Hepatic stellate cell (primary cell): ENCODE measurements around the gene PRG2.

ENCODE experiments used
- DNase-seq: peaks from one replicate; pipeline ENCODE4 v3.0.0; 2011; ENCODE audit warnings: low spot score

The PRG2 gene

GRCh38 chr11:57390535-57390934 lies at the start of gene PRG2:
TSS of gene PRG2 (minus strand) at chr11:57390650. CDS start at chr11:57389944, 706 bp downstream.
- no peak for DNase-seq

DNA sequence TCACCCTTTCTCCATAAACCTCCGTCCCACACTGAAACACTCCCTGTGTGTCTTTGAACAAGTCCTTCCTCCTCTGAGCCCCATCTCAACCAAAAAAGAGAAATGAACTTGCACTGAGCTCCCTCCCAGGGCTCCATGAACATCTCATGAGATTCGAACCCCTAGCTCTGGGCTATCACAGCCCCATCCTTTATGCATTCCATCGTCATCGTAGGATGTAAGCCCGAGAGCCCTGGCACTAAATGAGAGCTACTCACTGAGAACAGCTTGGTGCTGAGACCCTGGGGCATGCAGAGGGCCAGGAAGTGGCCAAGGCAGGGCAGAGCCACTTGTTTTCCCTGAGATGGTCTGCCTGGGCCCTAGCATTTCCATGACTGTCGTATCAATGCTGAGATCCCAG lies 49.3 kb upstream of the PRG2 start:
- no peak for DNase-seq

GRCh38 chr11:57438345-57439285 lies 48.2 kb upstream of the PRG2 start:
- DNase-seq, result no peak

GRCh38 chr11:57436031-57436430 lies 45.6 kb upstream of the PRG2 start:
- DNase-seq, result no peak

- DNase-seq, result peak; percentile 82
These were observed 44.4 kb upstream of the PRG2 start for GRCh38 chr11:57434640-57435546.

GRCh38 chr11:57432714-57433163 lies 42.3 kb upstream of the PRG2 start:
- peak; percentile 44 for DNase-seq

DNA sequence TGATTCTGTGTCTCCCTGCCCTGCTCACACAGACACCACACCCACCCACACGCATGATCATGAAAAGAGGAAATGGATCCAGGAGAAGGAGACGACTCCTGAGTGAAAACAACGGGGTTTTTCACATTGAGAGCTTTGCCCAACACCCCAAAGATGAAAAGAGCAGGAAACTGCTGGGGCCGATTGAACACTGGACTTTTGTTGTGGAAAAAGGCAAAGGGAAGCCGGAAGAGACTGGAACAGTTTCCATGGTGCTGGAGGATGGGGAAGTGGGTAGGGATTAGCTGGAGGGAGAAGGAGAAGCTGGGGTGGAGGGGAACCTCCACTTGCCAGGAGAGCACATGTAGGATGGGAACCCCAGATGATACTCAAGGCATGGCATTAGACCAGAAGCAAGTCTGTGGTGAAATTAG lies 41.7 kb upstream of the PRG2 start:
- DNase-seq, result no peak

- no peak for DNase-seq
These were observed 40.5 kb upstream of the PRG2 start for GRCh38 chr11:57430952-57431351.

DNA sequence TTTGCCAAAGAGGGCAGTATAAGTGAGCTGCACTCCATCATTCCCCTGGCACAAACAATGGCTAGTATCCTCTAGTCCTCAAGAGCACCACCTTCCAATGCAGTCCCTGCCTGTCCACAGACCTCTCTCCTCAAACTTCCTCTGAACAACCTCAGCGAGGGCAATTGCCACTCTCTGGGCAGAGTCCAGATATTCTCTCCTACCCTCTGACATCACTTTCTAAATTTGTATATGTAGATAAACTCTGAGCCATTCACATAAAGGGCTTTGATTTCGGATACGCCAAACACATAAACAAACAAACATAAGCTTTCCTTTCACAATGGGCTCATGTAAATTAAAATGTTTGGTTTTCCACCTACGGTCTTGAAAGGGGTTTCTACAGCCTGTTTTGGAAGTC lies 39.5 kb upstream of the PRG2 start:
- DNase-seq, result no peak

DNA sequence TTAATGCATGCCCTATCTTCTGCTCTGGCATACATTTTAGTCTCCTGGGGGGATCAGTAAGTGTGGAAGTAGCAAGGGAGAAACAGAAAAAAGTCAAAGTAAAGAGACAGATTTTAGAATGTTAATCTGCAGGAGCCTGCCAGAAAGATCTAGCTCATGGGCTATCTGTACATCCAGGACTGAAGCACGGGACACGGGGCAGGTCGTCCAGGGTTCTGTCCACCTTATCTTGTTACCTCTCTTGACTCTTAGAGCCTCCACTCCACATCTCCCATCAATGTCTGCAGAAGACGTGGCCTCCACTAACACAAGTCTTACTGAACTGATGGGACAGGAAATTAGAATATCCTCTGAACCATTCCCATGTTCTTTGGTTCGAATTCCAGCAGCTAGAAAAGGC lies 38.2 kb upstream of the PRG2 start:
- no peak for DNase-seq

DNA sequence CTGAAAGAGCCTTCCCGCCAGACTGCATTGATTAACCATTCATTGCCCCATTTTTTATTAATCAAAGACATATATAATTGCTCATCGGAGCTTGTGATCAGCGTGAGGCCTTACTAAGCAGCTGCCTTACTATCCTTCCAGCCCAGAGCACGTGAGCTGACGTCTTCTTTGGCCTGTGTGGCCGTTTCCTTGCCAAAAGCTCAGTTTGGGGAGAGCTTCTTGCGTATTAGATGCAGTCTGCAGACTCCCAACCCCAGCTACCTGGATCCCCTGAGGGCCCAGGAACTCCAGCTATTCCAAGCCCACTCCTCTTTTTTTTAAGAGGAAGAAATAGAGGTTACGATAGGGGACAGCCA lies 37.3 kb upstream of the PRG2 start:
- no peak for DNase-seq

DNA sequence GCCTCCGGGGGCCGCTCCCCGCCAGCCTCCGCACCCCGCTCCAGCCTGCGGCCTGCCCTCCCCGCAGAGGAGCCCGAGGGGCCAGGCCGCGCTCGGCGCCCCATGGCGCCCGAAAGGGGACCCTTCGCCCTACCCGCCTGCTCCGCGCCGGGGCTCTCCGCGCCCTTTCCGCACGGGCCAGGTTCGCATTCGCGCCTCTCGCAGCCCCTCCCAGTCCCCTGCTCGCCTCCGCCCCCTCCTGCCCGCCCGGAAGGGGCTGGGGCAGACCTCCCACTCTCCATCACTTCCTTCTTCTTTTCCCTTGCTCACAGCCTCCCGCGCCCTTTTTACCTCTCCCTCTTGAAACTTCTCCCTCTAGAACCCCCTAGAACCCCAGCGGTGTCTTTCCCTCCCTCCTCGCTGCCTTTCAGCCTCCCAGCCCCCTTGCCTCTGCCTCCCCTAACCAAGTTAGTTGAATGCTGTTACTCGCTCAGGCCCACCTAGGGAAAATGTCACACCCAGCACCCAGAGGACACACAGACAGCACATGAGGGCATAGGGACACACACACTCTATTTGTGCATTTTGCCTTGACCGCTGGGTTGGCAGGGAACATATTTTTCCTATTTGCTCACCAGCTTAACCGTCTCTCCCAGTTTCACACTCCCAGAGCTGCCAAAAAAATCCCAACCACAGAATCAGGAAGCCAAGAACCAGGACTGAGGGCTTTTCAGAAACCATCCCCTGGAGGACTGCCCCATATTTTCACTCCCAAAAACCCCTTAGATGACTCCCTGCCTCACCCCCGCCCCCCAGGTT lies 36.7 kb upstream of the PRG2 start, which contains the start of gene SLC43A3:
Gene SLC43A3 (minus strand): TSS at position 193 of the 798 bp plus-strand sequence. CDS start 949 bp downstream, outside the sequence.
- peak; percentile 77 for DNase-seq

DNA sequence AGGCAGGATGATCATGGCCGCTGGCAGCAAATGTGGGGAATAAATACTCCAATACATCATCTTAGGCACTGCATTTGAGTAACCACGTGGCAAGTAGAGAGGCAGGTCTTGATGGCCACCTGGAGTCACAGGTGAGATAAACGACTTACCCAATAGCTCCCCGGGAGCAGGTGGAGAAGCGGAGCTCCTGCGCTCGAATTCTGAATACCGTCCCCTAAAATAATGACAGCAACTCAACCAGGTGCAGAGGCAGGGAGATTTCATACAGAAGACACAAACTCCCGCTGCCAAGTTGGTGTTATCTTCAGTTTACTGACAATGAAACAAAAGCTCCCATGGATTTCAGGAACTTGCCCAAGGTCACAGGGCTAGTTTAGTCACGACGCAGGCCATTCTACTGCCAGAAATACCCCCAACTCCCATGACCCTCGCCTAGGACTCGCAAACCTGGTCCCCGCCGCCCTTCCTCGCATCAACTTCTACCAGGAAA lies 36.0 kb upstream of the PRG2 start:
- DNase-seq, result no peak

DNA sequence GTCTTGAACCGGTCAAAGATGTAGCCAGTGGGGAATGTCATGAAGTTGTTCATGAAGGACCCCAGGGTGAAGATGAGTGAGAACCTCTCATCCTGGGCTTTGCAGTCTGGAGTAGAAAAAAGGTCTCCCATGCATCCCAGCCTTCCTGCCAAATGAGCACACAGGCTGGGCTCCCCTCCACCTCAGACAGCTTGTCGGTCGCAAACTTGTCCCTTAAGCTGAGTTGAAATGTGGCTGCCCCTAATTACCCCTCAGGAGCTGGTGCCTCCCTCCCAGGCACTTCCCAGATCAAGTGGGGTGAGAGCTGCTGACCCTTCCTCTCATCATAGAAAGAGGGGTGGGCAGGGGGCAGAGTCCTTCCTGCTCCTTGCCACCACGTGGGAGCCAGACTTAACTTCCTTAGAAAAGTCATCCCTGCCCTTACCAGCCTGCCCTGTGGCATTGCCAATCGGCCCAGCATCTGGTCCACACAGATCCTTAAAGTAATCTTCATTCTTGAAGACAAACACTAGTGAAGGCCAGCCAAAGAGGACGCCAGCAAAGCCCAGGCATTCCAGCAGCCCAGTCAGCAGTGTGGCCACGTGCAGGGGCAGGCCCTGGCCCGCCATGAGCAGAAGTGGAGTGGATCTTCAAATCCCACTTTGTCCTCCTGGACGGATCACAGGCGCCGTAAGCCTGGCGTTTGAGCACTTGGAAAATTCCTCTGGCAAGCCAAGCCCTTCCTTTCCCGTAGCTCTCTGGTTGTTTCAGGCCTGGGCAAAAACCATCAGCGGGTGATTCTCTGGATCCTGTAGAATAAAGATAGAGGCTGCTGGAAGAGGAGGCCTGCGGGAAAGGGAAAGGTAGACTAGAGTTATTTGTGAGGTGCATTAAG lies 35.4 kb upstream of the PRG2 start:
- peak; percentile 30 for DNase-seq

DNA sequence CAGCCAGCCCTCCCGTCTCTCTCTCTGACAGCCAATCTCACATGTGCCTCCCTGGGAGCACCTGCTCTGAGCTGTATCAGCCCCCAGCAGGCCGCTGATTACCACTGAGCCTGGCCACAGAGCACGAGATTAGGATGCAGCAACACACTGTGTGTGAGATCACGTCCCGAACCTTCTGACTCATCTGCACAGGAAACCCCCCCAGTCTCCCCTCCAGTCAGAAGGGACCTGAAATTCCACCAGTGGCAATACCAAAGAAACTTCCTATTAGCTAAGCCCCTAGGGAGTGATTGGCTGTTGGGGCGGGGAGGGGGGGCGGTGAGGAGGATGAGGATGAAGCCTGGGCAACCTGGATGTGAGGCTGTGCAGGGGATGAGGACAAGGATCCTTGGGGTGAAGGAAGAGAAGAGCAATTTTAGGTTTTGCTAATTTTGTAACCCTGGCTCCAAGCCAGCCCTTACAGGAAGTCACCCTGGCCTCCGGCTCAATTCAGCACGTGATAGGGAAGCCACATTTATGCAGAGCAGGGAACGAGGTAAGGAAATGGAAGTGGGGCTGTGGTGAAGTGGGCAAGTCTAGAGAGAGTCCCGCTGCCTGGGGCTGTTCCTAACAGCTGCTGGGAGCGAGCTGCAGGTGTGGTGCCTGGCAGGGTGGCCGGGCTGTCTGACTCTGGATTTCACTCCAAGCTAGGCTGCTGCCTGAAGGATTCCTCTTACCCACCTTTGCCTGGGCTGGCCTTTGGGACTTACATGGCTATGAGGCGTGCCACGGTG lies 34.5 kb upstream of the PRG2 start:
- peak; percentile 79 for DNase-seq

DNA sequence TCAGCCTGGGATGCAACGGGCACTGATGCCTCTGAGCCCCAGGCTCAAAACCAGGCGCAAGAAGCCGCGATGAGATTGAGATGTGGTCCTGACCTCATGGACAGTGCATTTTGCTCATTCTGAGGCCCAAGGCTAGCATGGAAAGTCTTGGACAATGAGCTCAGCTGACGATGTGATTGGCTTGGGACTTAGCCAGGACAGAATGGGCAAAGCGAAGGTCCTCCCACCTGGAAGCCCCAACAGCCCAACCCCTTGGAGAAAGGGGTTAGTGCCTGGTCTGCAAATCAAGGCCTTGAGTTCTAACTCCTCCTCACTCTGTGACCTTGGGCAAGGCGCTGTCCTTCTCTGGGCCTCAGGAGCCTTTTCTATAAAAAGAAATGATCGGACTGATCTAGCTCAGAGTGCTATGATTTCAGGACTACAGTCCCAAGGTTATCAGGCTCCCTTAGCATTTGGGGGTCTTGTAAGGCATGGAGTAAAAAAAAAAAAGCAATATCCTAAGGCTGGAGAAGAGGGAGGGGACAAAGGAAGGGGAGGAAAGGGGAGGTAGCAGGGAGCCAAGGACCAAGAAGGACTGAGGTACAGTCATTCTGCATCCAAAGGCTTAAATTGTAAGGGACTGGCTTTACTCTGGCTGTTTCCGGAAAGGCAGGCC lies 33.8 kb upstream of the PRG2 start:
- DNase-seq, result no peak

DNA sequence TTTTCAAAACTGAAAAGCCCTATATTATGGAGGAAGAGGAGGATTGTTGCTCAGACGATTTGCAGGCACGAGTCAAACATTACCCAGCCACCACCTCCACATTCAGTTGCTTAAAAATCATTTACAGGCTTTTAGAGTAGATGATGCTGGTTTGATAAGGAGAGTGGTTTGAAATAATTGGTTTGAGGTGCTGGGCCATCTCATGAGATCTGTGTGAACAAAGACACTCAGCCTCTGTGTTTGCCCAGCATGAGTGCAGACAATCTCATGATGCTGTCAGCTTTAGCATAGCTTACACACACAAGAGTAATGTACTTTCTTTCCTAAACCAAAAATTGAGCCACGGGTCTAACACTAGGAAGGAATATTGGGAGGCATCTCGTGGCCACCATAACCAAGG lies 32.2 kb upstream of the PRG2 start:
- DNase-seq, result no peak

DNA sequence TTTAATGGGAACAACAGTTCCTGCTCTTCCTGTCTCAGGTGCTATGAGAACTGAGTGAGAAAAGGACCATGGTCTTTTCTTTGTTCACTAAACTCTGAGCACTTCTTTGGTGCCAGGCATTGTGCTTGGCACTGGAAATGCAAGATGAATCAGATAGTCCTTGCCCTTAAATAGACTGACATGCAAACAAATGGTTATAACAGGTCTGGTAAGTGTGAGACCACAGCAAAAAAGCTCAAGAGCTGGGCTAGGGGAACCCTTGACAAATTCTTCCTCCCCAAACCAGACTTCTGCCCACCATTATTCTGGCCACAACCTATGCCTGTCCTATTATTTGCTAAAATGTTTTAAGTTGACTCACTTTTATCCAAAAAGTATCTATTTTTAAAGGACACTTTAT lies 31.4 kb upstream of the PRG2 start:
- DNase-seq, result no peak

DNA sequence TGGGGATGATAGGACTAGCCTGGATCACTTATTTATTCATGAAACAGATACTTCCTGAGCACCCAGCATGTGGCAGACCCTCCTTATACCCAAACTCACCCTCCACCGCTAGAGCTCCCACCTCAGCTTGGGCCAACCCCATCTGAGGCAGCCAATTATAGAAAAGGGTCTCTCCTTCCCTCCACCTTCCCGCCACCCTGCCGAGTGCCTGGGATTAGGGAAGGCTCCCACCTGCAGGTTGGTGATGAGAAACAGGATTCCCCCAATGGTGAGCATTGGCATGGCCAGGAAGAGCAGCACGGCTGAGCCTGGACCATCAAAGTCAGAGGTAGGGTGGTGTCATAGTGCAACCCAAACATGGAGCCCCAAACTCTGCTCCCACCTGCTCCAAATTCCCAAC lies 30.6 kb upstream of the PRG2 start:
- DNase-seq, result no peak
